HepG2 (cell line): ENCODE data around the gene ARFGAP3. TPM values are rescaled to one million over a fixed set of nuclear protein-coding genes. Genes with fewer than 3 reads are reported as not detected.

Experiments
- ATRX ChIP-seq: sonication (generic); formaldehyde crosslinking; IDR thresholded peaks from 2 replicates; pipeline ENCODE4 v1.4.0; 2020; ENCODE audit warnings: missing genetic modification reagents, borderline replicate concordance
- FIP1L1 ChIP-seq: fragments of 200-400 bp; formaldehyde crosslinking; IDR thresholded peaks from 2 replicates; pipeline ENCODE4 v1.6.1; 2018; ENCODE audit warnings: low read depth, mild to moderate bottlenecking, low read length, moderate library complexity, borderline replicate concordance; ENCODE audit not compliant: insufficient read depth
- HNF4A ChIP-seq: sonication (generic); formaldehyde crosslinking; IDR thresholded peaks from 2 replicates; pipeline ENCODE4 v1.4.0; 2020; ENCODE audit warnings: missing genetic modification reagents
- HNRNPUL1 ChIP-seq: fragments of 200-400 bp; formaldehyde crosslinking; IDR thresholded peaks from 2 replicates; pipeline ENCODE4 v1.6.1; 2017; ENCODE audit warnings: low read depth, mild to moderate bottlenecking, low read length, moderate library complexity
- IRF2 ChIP-seq: IDR thresholded peaks from 2 replicates; pipeline ENCODE4 v1.6.1; 2018; ENCODE audit warnings: missing genetic modification reagents, missing compliant biosample characterization
- KDM2A ChIP-seq: sonication (generic); formaldehyde crosslinking; IDR thresholded peaks from 2 replicates; pipeline ENCODE4 v1.4.0; 2020; ENCODE audit warnings: low read depth, missing genetic modification reagents, borderline replicate concordance
- LCORL ChIP-seq, 2 experiments: fragments of 450-650 bp in 1 of 2; sonication (generic) in 1 of 2; formaldehyde crosslinking in 1 of 2; IDR thresholded peaks; 2 replicates each; pipeline versions ENCODE4 v1.5.0 to v1.6.1; 2017 to 2020; ENCODE audit warnings: antibody characterized with exemption in 1 of 2, missing genetic modification reagents in 1 of 2
- MLX ChIP-seq: IDR thresholded peaks from 2 replicates; pipeline ENCODE4 v1.6.1; 2016
- ONECUT2 ChIP-seq: sonication (generic); formaldehyde crosslinking; IDR thresholded peaks from 2 replicates; pipeline ENCODE4 v1.4.0; 2020; ENCODE audit warnings: missing genetic modification reagents
- RARG ChIP-seq: sonication (generic); formaldehyde crosslinking; IDR thresholded peaks from 2 replicates; pipeline ENCODE4 v1.4.0; 2020; ENCODE audit warnings: low read depth, mild to moderate bottlenecking, missing genetic modification reagents
- SALL2 ChIP-seq: sonication (generic); formaldehyde crosslinking; IDR thresholded peaks from 2 replicates; pipeline ENCODE4 v1.8.1; 2023; ENCODE audit warnings: mild to moderate bottlenecking, missing genetic modification reagents, inconsistent platforms
- SIX4 ChIP-seq: sonication (generic); formaldehyde crosslinking; IDR thresholded peaks from 2 replicates; pipeline ENCODE4 v1.4.0; 2020; ENCODE audit warnings: missing genetic modification reagents
- SOX5 ChIP-seq: IDR thresholded peaks from 2 replicates; pipeline ENCODE4 v1.6.1; 2016; ENCODE audit warnings: borderline replicate concordance
- SP1 ChIP-seq, 2 experiments: fragments of 450-650 bp in 1 of 2; sonication (generic) in 1 of 2; formaldehyde crosslinking in 1 of 2; IDR thresholded peaks; 2 replicates each; pipeline versions ENCODE4 v1.4.0 to v1.6.1; 2016 to 2020; ENCODE audit warnings: missing genetic modification reagents in 1 of 2
- SRF ChIP-seq: IDR thresholded peaks from 2 replicates; pipeline ENCODE4 v1.6.1; 2011; ENCODE audit warnings: mild to moderate bottlenecking, low read depth, low read length, moderate library complexity
- SUZ12 ChIP-seq: fragments of 150-350 bp; IDR thresholded peaks from 2 replicates; pipeline ENCODE4 v1.6.1; 2014; ENCODE audit warnings: low read depth, low read length
- XRCC5 ChIP-seq: fragments of 200-400 bp; formaldehyde crosslinking; optimal IDR thresholded peaks from 2 replicates; pipeline ENCODE3; 2017; ENCODE audit warnings: mild to moderate bottlenecking, low read length
- ZNF24 ChIP-seq: fragments of 450-650 bp; IDR thresholded peaks from 2 replicates; pipeline ENCODE4 v1.6.1; 2017; ENCODE audit warnings: antibody characterized with exemption, mild to moderate bottlenecking
- ZNF547 ChIP-seq: sonication (generic); formaldehyde crosslinking; IDR thresholded peaks from 2 replicates; pipeline ENCODE4 v1.5.1; 2020; ENCODE audit warnings: mild to moderate bottlenecking, missing genetic modification reagents
- ZNF556 ChIP-seq: sonication (generic); formaldehyde crosslinking; IDR thresholded peaks from 2 replicates; pipeline ENCODE4 v1.4.0; 2020; ENCODE audit warnings: mild to moderate bottlenecking, missing genetic modification reagents, borderline replicate concordance
- ZNF615 ChIP-seq: sonication (generic); formaldehyde crosslinking; IDR thresholded peaks from 2 replicates; pipeline ENCODE4 v1.5.0; 2020; ENCODE audit warnings: mild to moderate bottlenecking, missing genetic modification reagents, borderline replicate concordance
- ZNF672 ChIP-seq: sonication (generic); formaldehyde crosslinking; IDR thresholded peaks from 2 replicates; pipeline ENCODE4 v1.8.1; 2022; ENCODE audit warnings: missing genetic modification reagents
- polyA plus RNA-seq, 8 experiments: library from polyadenylated mRNA; depleted of rRNA in 3 of 8; stranded (reverse) in 7 of 8; unstranded in 1 of 8; fragments of >200 nt; fragmentation: Illumina TruSeq in 4 of 8; extraction: Trizol in 4 of 8; gene quantifications; 2 replicates each; pipeline versions ENCODE4 v1.2.1 to v1.2.3, GENCODE V29; 2011 to 2016; ENCODE audit warnings: low read depth in 4 of 8, missing spikeins in 1 of 8, mixed read lengths in 1 of 8; ENCODE audit not compliant: insufficient read depth in 1 of 8
- total RNA-seq, 5 experiments: library from RNA; depleted of rRNA; stranded (reverse); fragments of >200 nt; fragmentation: Illumina TruSeq; extraction: Trizol; gene quantifications; 2 replicates each; pipeline ENCODE4 v1.2.3, GENCODE V29; 2016; ENCODE audit warnings: low read depth in 1 of 5
- TF ChIP-seq, protein P1 (sequence below): sonication (generic); formaldehyde crosslinking; IDR thresholded peaks from 2 replicates; pipeline ENCODE4 v1.8.0; 2022; ENCODE audit warnings: mild to moderate bottlenecking, missing genetic modification reagents, borderline replicate concordance
- TF ChIP-seq, protein P2 (sequence below), 2 experiments: IDR thresholded peaks; 2 replicates each; pipeline ENCODE4 v1.6.1; 2011 to 2012; ENCODE audit warnings: low read length in 2 of 2, borderline replicate concordance in 1 of 2, low read depth in 1 of 2, mild to moderate bottlenecking in 1 of 2, moderate library complexity in 1 of 2

Gene ARFGAP3
- total and polyA plus RNA-seq, 2 of the 13 experiments (the other 11 are each of a cell fraction or from before 2014, with no cell fraction given), result 41.7 to 61.6 TPM

DNA sequence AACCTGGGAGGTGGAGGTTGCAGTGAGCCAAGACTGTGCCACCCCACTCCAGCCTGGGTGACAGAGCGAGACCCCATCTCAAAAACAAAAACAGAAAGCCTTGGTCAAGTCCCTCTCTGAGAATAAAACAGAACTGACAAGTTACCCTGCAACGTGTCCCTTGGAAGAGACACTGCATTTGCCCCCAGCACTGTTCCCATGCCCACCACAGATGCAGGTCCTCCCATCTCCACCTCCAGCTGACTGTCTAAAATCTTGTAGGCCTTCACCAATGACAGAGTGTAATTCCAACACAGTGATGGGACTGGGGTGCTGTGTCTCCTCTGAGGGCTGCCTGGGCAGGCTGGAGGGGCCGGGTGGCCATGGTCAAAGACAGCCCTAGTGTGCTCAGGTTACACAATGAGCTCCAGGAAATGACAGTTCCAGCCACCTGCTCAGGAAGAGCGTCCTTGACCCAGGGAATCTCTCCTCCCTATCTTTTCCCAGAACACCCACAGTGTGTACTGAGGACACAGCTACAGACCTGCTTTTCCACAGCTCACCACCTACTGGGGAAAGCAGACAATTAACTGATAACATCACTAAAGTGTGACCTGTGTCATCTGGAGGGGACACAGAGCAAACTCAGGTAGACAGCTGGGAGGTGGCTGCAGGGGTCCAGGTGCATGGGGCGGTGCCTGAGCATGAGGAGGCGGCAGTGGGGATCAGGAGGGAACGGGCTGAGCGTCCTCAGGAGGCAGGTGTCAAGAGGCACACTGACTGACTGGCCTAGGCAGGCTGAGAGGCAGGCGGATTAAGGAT, 56.4 kb downstream of the ARFGAP3 start (continued):
- TF ChIP-seq FIP1L1 (no peak), KDM2A (CRISPR knock-in tag) (peak; percentile 73; the same call in 1 of the 2 replicates), ZNF615 (CRISPR knock-in tag) (0 out of 2 replicates have a peak, but pooled peaks have one; percentile 27), SALL2 (CRISPR knock-in tag) (no peak; the same call in none of the 2 replicates), HNF4A (CRISPR knock-in tag) (peak; percentile 92), SRF (peak; percentile 52), XRCC5 (no peak), ZNF556 (peak; percentile 60; the same call in 1 of the 2 replicates), ONECUT2 (CRISPR knock-in tag) (0 out of 2 replicates have a peak, but pooled peaks have one; percentile 49), ZNF672 (CRISPR knock-in tag) (0 out of 2 replicates have a peak, but pooled peaks have one; percentile 23), SIX4 (CRISPR knock-in tag) (peak; percentile 98), MLX (peak; percentile 83), HNRNPUL1 (no peak), IRF2 (CRISPR knock-in tag) (peak; percentile 97), SOX5 (CRISPR knock-in tag) (peak; percentile 98), ATRX (CRISPR knock-in tag) (no peak), SUZ12 (no peak), SP1 (IDR thresholded peaks at IDR 0.05) (no peak), SP1 (CRISPR knock-in tag; IDR thresholded peaks at IDR 0.05) (peak; percentile 74), LCORL (IDR thresholded peaks at IDR 0.05) (no peak), LCORL (CRISPR knock-in tag; IDR thresholded peaks at IDR 0.05) (peak; percentile 85), ZNF547 (CRISPR knock-in tag) (no peak), ZNF24 (no peak), RARG (CRISPR knock-in tag) (no peak)
- TF ChIP-seq, protein P1, sequence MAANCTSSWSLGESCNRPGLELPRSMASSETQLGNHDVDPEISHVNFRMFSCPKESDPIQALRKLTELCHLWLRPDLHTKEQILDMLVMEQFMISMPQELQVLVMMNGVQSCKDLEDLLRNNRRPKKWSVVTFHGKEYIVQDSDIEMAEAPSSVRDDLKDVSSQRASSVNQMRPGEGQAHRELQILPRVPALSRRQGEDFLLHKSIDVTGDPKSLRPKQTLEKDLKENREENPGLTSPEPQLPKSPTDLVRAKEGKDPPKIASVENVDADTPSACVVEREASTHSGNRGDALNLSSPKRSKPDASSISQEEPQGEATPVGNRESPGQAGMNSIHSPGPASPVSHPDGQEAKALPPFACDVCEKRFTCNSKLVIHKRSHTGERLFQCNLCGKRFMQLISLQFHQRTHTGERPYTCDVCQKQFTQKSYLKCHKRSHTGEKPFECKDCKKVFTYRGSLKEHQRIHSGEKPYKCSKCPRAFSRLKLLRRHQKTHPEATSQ, result no peak
- TF ChIP-seq, protein P2, sequence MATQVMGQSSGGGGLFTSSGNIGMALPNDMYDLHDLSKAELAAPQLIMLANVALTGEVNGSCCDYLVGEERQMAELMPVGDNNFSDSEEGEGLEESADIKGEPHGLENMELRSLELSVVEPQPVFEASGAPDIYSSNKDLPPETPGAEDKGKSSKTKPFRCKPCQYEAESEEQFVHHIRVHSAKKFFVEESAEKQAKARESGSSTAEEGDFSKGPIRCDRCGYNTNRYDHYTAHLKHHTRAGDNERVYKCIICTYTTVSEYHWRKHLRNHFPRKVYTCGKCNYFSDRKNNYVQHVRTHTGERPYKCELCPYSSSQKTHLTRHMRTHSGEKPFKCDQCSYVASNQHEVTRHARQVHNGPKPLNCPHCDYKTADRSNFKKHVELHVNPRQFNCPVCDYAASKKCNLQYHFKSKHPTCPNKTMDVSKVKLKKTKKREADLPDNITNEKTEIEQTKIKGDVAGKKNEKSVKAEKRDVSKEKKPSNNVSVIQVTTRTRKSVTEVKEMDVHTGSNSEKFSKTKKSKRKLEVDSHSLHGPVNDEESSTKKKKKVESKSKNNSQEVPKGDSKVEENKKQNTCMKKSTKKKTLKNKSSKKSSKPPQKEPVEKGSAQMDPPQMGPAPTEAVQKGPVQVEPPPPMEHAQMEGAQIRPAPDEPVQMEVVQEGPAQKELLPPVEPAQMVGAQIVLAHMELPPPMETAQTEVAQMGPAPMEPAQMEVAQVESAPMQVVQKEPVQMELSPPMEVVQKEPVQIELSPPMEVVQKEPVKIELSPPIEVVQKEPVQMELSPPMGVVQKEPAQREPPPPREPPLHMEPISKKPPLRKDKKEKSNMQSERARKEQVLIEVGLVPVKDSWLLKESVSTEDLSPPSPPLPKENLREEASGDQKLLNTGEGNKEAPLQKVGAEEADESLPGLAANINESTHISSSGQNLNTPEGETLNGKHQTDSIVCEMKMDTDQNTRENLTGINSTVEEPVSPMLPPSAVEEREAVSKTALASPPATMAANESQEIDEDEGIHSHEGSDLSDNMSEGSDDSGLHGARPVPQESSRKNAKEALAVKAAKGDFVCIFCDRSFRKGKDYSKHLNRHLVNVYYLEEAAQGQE (IDR thresholded peaks at IDR 0.05; ENCODE audit: borderline replicate concordance in 1 of 2, low read depth in 1 of 2, low read length in 2 of 2), result peak in 1 of 2 experiments; percentile 23; a peak in 1 of 4 replicates
